Transverse colon (tissue), 4 donors: ENCODE results near the gene ARMC2. TPM values are rescaled to one million over a fixed set of nuclear protein-coding genes. Genes with fewer than 3 reads are reported as not detected.

Experiments used
- DNase-seq: peaks from one replicate; pipeline ENCODE4 v3.0.0-alpha.2; 2019
- H3K27ac ChIP-seq, 4 donors: fragments of 200-600 bp; sonication (generic); 2 replicates each; pipeline ENCODE4 v1.5.1; 2016 to 2018; ENCODE audit warnings: inconsistent platforms in 4 of 4
- H3K27me3 ChIP-seq: fragments of 200-600 bp; sonication (generic); 2 replicates; pipeline ENCODE4 v1.5.1; 2017; ENCODE audit warnings: inconsistent platforms
- H3K36me3 ChIP-seq, 4 donors: fragments of 200-600 bp; sonication (generic); 2 replicates each; pipeline ENCODE4 v1.5.1; 2017 to 2019; ENCODE audit warnings: inconsistent platforms in 4 of 4
- H3K4me1 ChIP-seq, 4 donors: fragments of 200-600 bp; sonication (generic); 2 replicates each; pipeline ENCODE4 v1.5.1; 2017 to 2020; ENCODE audit warnings: inconsistent platforms in 4 of 4
- H3K4me3 ChIP-seq, 4 donors: fragments of 200-600 bp; sonication (generic); 1 replicate in 1 of 4; 2 replicates in 3 of 4; pipeline versions ENCODE4 v1.5.1 to v1.6.1; 2017 to 2019; ENCODE audit warnings: inconsistent platforms in 4 of 4
- H3K9me3 ChIP-seq, 2 donors: fragments of 200-600 bp; sonication (generic); 2 replicates each; pipeline ENCODE4 v1.5.1; 2017 to 2019; ENCODE audit warnings: inconsistent platforms in 2 of 2
- EP300 ChIP-seq: sonication (generic); formaldehyde crosslinking; IDR thresholded peaks from one replicate; pipeline ENCODE4 v1.6.1; 2017; ENCODE audit warnings: antibody characterized with exemption, low read depth
- POLR2A ChIP-seq: fragments of 450-650 bp; IDR thresholded peaks from one replicate; pipeline ENCODE4 v1.6.1; 2016; ENCODE audit warnings: antibody characterized with exemption, mild to moderate bottlenecking, moderate library complexity
- POLR2AphosphoS5 ChIP-seq, 3 donors: sonication (generic); formaldehyde crosslinking; IDR thresholded peaks; one replicate each; pipeline ENCODE4 v1.6.1; 2016; ENCODE audit warnings: antibody characterized with exemption in 3 of 3
- WGBS, 2 donors: methylation state at CpG; one replicate each; pipeline ENCODE4 v1.1.5; 2018; ENCODE audit warnings: low coverage in 1 of 2; 5-methylcytosine and 5-hydroxymethylcytosine counted together
- in situ Hi-C, 4 donors: fragments of 200-750 bp; cut with MboI; loops; one replicate each; pipeline versions ENCODE4 v1.15.0 to v1.15.1; 2017; ENCODE audit warnings: low sequenced_read_pairs in 3 of 4, low pct_ligation_motif_present in 1 of 4, low pct_unique_long_range_greater_than_20kb in 1 of 4
- intact Hi-C: fragments of 100-400 bp; cut with DNase I; formaldehyde crosslinking; loops from one replicate; pipeline ENCODE4 v1.15.1; 2023; ENCODE audit warnings: low total_unique reads
- total RNA-seq, 4 donors: library from RNA; depleted of rRNA; stranded (reverse); fragments of >200 nt; gene quantifications; one replicate each; pipeline ENCODE4 v1.1.0, GENCODE V29; 2016
- TF ChIP-seq, protein P1 (sequence below), 5 experiments: fragments of 200-600 bp in 3 of 5; fragments of 450-650 bp in 2 of 5; sonication (generic) in 3 of 5; IDR thresholded peaks; 1 replicate in 2 of 5; 2 replicates in 3 of 5; pipeline ENCODE4 v1.5.1; 2016 to 2017; ENCODE audit warnings: antibody characterized with exemption in 5 of 5, inconsistent platforms in 3 of 5, mild to moderate bottlenecking in 2 of 5, moderate library complexity in 1 of 5

ARMC2 gene
- total RNA-seq, 4 donors from 2014 or later: 2.0 to 7.5 (median 3.0) TPM

GRCh38 chr6:108838101-108838717, 10.0 kb upstream of the ARMC2 start:
- no peak overlapping the region for H3K4me3 ChIP-seq
- no peaks in the 10 kb centered on the region for H3K9me3 ChIP-seq
- no peak for DNase-seq

DNA sequence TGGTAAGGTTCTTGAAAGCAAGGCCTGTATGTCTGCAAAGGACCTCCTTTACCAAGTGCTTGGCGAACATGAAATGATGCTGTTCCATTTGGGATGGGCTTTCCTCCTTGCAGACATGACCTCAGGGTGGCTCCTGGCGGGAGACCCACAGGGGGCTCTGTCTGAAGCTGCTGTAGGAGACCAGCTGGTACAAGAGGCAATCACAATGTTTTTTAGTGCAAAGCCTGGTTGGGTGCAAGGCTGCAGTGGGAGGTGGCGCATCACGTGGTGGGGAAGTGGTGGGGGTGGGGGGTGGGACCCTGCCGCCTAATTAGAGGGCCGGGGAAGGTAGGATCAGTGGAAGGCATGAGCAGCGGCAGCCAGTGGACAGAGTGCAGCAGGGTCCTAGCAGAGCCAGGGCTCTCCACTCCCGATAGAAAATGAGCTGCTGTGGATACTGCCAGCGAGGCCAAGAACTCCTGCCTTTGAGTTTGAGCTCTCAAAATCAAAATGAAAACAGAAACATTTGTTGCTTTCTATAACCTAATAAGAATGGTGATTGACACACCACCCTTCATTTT, 9.1 kb upstream of the ARMC2 start:
- in situ Hi-C loops: loop anchor here in 3 of 4 donors (5.0 to 25.0 kb wide), 5 partner anchors 53 to 304 kb away; no protein-coding TSS in a partner anchor
- intact Hi-C loops: loop anchor here (5.0 kb wide), 1 partner anchor 297 kb away; no protein-coding TSS in a partner anchor

More at GRCh38 chr6:108838101-108838717, 10.0 kb upstream of the ARMC2 start:
- WGBS, 2 donors: 50 to 86% methylated on average over 1 to 24 of the region's 24 CpGs
- TF ChIP-seq POLR2AphosphoS5 (IDR thresholded peaks at IDR 0.05) (no peak), POLR2A (no peak), EP300 (no peak)
- TF ChIP-seq, protein P1, sequence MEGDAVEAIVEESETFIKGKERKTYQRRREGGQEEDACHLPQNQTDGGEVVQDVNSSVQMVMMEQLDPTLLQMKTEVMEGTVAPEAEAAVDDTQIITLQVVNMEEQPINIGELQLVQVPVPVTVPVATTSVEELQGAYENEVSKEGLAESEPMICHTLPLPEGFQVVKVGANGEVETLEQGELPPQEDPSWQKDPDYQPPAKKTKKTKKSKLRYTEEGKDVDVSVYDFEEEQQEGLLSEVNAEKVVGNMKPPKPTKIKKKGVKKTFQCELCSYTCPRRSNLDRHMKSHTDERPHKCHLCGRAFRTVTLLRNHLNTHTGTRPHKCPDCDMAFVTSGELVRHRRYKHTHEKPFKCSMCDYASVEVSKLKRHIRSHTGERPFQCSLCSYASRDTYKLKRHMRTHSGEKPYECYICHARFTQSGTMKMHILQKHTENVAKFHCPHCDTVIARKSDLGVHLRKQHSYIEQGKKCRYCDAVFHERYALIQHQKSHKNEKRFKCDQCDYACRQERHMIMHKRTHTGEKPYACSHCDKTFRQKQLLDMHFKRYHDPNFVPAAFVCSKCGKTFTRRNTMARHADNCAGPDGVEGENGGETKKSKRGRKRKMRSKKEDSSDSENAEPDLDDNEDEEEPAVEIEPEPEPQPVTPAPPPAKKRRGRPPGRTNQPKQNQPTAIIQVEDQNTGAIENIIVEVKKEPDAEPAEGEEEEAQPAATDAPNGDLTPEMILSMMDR (IDR thresholded peaks at IDR 0.05): no peak
- H3K36me3 ChIP-seq: no peaks in the 10 kb centered on the region
- no peaks in the 10 kb centered on the region for H3K27me3 ChIP-seq
- no peak overlapping the region for H3K27ac ChIP-seq
- intact Hi-C loops (loop anchor here (5.0 kb wide), 1 partner anchor 296 kb away; no protein-coding TSS in a partner anchor), in situ Hi-C loops (loop anchor here in 3 of 4 donors (5.0 to 25.0 kb wide), 5 partner anchors 54 to 303 kb away; no protein-coding TSS in a partner anchor)
- H3K4me1 ChIP-seq: peaks cover 0 to 8% (median 0%) of the 10 kb centered on the region in 4 donors

DNA sequence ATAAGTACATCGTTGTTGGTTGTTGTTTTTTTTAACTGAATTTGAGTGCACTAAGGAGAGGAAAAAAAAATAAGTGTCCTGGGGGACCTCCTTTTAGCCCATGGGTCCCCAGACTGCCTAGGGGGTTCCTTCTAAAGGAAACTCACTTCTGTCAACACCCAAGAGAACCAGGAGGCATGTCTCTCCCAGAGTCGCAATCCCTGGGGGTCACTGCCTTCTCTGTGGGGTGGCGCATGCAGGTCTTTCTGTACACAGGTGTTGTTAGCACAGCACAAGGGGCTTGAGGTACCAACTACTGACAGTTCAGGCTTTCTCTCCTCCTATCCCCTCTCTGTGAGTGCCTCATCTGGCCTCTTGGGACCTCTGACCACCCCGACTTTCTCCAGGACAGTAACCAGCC, 7.3 kb upstream of the ARMC2 start:
- no peak for DNase-seq
- Histone ChIP-seq H3K4me3 (no peak overlapping the region), H3K4me1 (peaks cover 0 to 8% (median 0%) of the 10 kb centered on the region in 4 donors), H3K36me3 (no peaks in the 10 kb centered on the region), H3K9me3 (no peaks in the 10 kb centered on the region), H3K27me3 (no peaks in the 10 kb centered on the region), H3K27ac (peak overlapping the region in 3 of 4 donors; percentile 6 to 41 (median 28))
- in situ Hi-C loops (loop anchor here in 2 of 4 donors (25.0 kb wide), 2 partner anchors 221 to 304 kb away; no protein-coding TSS in a partner anchor), intact Hi-C loops (no loop called here)
- WGBS, 2 donors: 73 to 82% methylated on average over 4 of the region's 4 CpGs
- TF ChIP-seq, protein P1 (IDR thresholded peaks at IDR 0.05): no peak
- no peak for TF ChIP-seq POLR2AphosphoS5 (IDR thresholded peaks at IDR 0.05)
- TF ChIP-seq EP300: no peak
- TF ChIP-seq POLR2A: no peak

More for the DNA sequence above, 9.1 kb upstream of the ARMC2 start:
- no peak for TF ChIP-seq EP300
- TF ChIP-seq POLR2AphosphoS5 (IDR thresholded peaks at IDR 0.05): no peak
- TF ChIP-seq POLR2A: no peak
- TF ChIP-seq, protein P1 (IDR thresholded peaks at IDR 0.05): no peak
- DNase-seq: no peak
- H3K4me3 ChIP-seq: no peak overlapping the region
- 79 to 86% methylated on average over 2 to 9 of the region's 9 CpGs for WGBS, 2 donors
- H3K27ac ChIP-seq: no peak overlapping the region
- H3K9me3 ChIP-seq: no peaks in the 10 kb centered on the region
- H3K4me1 ChIP-seq: peaks cover 0 to 8% (median 0%) of the 10 kb centered on the region in 4 donors
- no peaks in the 10 kb centered on the region for H3K27me3 ChIP-seq
- no peaks in the 10 kb centered on the region for H3K36me3 ChIP-seq

DNA sequence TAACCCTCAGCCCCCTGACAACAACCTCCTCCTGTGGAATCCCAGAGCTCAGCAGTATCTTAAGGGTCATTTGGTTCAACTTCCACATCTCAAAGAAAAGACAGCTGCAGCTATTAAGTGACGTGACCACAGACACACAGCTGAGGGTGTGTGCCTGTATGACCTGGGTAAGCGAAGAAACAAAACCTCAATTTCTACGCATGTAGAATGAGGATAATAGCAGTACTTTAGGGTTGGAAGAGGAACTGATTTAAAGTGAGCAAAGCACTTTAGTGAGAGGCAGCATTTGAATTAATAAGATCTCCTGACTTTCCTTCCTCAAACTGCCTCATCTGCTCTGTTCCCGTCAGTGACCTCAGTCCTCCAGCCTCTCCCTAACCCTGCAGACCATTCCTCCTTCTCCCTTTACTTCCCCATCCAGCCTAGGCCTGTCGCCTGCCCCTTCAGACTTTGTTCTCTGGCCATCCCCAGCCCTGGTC, 6.8 kb upstream of the ARMC2 start:
- Histone ChIP-seq H3K4me3 (no peak overlapping the region), H3K36me3 (no peaks in the 10 kb centered on the region), H3K27ac (peak overlapping the region in 1 of 4 donors; percentile 11), H3K4me1 (peaks cover 0 to 8% (median 0%) of the 10 kb centered on the region in 4 donors), H3K27me3 (no peaks in the 10 kb centered on the region), H3K9me3 (no peaks in the 10 kb centered on the region)
- WGBS, 2 donors: 74 to 82% methylated on average over 4 to 5 of the region's 5 CpGs
- TF ChIP-seq POLR2AphosphoS5 (IDR thresholded peaks at IDR 0.05) (no peak), EP300 (no peak), POLR2A (no peak)
- TF ChIP-seq, protein P1 (IDR thresholded peaks at IDR 0.05): no peak
- in situ Hi-C loops: loop anchor here in 2 of 4 donors (25.0 kb wide), 2 partner anchors 221 to 304 kb away; no protein-coding TSS in a partner anchor
- intact Hi-C loops: no loop called here
- peak; percentile 21 for DNase-seq
